Measurements from ENCODE around the gene UTP25.
"Not testable (repeated sequence)": the region's sequence is repeated elsewhere in the genome, so short reads cannot be mapped to it uniquely, and the experiment has no call there.

Gene UTP25

GRCh38 chr1:209876078-209876800, 48.5 kb downstream of the UTP25 start:
- no peak for DNase-seq

- DNase-seq: no peak
These were observed 49.5 kb downstream of the UTP25 start for GRCh38 chr1:209877087-209877764.

GRCh38 chr1:209878964-209879363, 51.2 kb downstream of the UTP25 start:
- no peak for DNase-seq

- DNase-seq: no peak
These were observed 51.8 kb downstream of the UTP25 start for GRCh38 chr1:209879539-209879938.

- DNase-seq: no peak
These were observed 52.3 kb downstream of the UTP25 start for GRCh38 chr1:209880031-209880430.

DNA sequence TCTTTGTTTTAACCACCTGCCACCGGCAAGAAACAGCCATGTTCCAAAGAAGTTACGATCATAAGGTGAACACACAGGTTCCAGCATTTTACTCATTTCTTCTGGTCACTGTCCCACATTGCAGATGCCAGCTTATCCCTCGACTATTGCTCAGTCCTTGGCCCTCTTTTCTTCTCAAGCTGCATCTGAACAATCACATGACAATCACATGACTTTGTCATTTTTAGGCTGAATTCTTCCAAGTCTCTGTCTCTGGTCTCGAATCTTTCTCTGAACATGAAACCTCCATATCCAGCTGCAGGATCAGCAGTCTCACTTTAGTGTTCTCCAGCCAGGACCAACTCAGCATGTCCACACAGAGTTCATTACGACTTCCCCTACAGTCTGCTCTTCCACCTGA, 53.8 kb downstream of the UTP25 start:
- no peak for DNase-seq

- DNase-seq: no peak
These were observed 54.5 kb downstream of the UTP25 start for GRCh38 chr1:209882286-209882685.

DNA sequence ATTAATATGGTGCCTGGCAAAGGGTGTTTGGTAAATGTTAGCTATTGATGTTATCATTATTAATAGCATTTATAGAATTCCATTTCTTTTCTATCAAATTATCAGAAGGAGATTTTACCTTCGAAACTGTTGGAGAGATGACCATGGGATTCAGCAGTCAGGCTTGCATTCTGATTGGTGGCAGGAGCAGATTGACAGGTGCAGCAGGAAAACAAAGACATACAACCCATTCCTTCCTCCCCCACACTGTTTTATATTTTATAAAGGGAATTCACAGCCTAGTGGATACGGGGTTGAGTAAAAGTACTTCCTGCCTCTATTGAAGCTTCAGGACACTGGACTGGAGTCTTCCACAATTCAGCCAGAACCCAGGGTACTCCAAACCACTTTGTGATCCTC, 55.2 kb downstream of the UTP25 start:
- no peak for DNase-seq

DNA sequence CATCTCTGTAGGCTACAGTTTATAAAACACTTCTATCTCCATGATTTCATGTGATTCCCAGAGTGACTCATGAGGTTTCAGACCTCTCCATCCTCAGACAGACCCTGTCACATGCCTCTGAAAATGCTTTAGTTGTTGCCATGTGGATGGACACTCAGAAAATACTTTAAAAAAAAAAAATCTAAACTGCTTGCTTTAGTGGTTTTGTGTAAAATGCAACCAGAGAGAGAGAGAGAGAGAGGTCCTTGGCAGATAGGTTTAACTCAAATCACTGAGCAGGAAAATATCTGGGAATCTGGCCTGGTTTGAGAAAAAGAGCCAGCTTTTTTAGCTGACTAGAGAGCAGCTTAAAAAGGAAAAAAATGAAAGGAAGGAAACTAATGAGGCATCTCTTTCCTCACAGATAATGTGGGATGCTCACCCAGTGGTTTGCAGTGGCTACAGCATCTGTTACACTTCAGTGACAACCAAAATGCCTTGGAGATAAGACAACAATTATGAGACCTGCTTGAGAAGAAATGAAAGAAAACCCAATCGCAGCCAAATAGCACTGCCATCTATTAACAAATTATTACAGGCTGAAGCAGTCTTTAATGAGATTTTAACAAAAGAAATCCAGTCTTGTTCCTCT, 55.7 kb downstream of the UTP25 start:
- DNase-seq: no peak

- no peak for DNase-seq
These were observed 56.5 kb downstream of the UTP25 start for GRCh38 chr1:209884249-209884648.

DNA sequence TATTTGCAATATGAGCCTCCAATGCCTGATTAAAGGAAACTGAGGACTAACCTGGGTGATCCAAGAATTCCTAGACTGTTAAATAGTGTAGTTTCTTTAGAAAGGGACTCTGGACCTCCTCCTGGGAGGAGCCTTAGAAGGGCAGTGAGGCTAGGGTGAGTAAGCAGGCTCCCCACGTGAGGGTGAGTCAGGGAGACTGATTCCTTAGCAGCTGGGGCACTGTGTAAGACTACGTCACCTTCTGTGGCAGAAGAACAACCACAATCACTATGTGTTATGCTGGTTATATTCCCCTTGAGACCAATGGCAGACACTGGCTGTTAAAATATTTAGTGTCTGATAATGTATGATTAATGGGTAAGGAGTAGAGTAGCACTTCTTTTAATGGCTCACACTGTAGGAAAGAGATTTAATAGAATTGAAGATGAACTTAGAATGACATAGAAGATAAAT, 56.9 kb downstream of the UTP25 start:
- DNase-seq: peak; percentile 41

- DNase-seq: no peak
These were observed 57.8 kb downstream of the UTP25 start for GRCh38 chr1:209885403-209886218.

DNA sequence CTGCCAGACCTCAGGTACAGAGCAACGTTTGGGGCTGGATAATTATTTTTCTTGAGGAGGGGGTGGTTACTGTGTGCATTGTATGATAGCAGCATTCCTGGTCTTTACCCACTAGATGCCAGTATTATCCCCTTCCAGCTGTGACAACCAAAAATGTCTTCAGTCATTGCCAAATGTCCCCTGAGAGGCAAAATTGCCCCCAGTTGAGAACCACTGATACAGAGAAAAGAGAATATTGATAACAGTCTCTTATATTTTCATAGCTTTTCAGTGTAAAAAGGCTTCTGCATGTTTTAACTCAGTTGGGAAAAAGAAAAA, 58.4 kb downstream of the UTP25 start:
- DNase-seq: no peak

- DNase-seq: not testable (repeated sequence)
These were observed 60.7 kb downstream of the UTP25 start for GRCh38 chr1:209888291-209889076.

- DNase-seq: no peak
These were observed 61.3 kb downstream of the UTP25 start for GRCh38 chr1:209889077-209889418.

- DNase-seq: no peak
These were observed 63.0 kb downstream of the UTP25 start for GRCh38 chr1:209890641-209891330.

- no peak for DNase-seq
These were observed 66.0 kb downstream of the UTP25 start for GRCh38 chr1:209893751-209894150.

DNA sequence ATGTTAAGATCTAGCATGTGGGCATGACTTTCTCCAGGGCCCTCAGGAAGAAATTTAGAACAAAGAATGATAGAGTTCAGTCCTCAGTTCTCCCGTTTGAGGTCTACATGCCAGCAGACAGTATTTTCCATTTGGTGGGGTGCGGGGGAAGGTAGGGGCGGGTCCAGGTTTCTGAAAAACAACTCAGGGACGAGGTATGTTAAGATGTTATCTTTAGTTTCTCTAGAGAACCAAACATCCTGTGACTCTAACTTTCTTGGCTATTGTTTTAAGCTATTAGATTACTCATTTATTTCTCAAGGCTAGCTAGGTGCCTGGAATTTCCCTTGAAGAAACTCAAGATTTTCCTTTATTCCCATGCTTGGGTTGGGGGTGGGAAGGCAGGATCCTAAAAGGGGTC, 67.9 kb downstream of the UTP25 start:
- DNase-seq: no peak

DNA sequence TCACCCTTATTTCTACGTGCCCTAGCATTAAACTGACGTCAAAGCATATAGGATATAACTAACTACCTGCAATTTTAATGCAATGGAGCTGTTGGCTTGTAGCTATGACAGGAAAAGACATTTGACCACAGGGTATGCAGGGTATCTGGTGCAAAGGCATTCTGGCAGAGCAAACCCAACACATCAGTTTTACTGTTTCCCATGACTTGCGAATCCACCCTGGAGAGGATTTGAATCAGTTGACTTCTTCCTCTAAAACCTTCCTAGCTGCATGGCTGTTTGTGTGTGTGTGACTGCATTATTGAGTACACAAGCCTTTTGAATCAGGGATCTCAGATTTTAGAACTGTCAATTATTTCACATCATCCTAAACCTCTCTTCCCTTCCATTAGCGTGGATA, 68.6 kb downstream of the UTP25 start:
- DNase-seq: no peak

DNA sequence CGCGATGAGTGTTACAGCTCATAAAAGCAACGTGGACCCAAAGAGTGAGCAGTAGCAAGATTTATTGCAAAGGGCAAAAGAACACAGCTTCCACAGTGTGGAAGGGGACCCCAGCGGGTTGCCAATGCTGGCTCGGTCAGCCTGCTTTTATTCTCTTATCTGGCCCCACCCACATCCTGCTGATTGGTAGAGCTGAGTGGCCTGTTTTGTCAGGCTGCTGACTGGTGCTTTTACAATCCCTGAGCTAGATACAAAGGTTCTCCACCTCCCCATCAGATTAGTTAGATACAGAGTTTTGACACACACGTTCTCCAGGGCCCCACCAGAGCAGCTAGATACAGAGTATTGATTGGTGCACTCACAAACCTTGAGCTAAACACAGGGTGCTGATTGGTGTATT, 70.5 kb downstream of the UTP25 start:
- DNase-seq: not testable (repeated sequence)

- not testable (repeated sequence) for DNase-seq
These were observed 71.1 kb downstream of the UTP25 start for GRCh38 chr1:209898851-209899250.

GRCh38 chr1:209899948-209900347, 72.2 kb downstream of the UTP25 start:
- no peak for DNase-seq
